HEK293 (cell line): ENCODE data around the gene TADA1.

Source experiments
- CTCF ChIA-PET: fragments of 350-600 bp; formaldehyde crosslinking; extraction: SDS; loops from one replicate; lab custom pipeline; 2021; ENCODE audit warnings: antibody characterized with exemption; lab: Yijun Ruan, JAX
- POLR2A ChIA-PET: fragments of 300-600 bp; formaldehyde crosslinking; extraction: SDS; loops from one replicate; lab custom pipeline; 2020; ENCODE audit warnings: antibody characterized with exemption, inconsistent platforms; lab: Yijun Ruan, JAX
- H3K27ac ChIP-seq: fragments of 200-500 bp; sonication (Bioruptor generic); 2 replicates; pipeline ENCODE4 v1.5.1; 2014; ENCODE audit warnings: low read depth, low read length, control low read depth, inconsistent platforms; ENCODE audit errors: extremely low read depth
- H3K36me3 ChIP-seq, 2 experiments: fragments of 200-500 bp in 1 of 2; sonication (Bioruptor generic) in 1 of 2; 1 replicate in 1 of 2; 2 replicates in 1 of 2; pipeline ENCODE4 v1.5.1; 2014 to 2017; ENCODE audit warnings: inconsistent platforms in 2 of 2, low read length in 2 of 2; ENCODE audit not compliant: control insufficient read depth in 2 of 2, insufficient read depth in 1 of 2
- H3K4me1 ChIP-seq: fragments of 200-500 bp; sonication (Bioruptor generic); 2 replicates; pipeline ENCODE4 v1.5.1; 2014; ENCODE audit warnings: mild to moderate bottlenecking, low read length, inconsistent platforms; ENCODE audit not compliant: control insufficient read depth, insufficient read depth
- H3K4me3 ChIP-seq: 2 replicates; pipeline ENCODE4 v1.5.1; 2011; ENCODE audit warnings: low read depth, mild to moderate bottlenecking, control low read depth, low read length, moderate library complexity
- H3K9me3 ChIP-seq: fragments of 200-500 bp; sonication (Bioruptor generic); 2 replicates; pipeline ENCODE4 v1.5.1; 2014; ENCODE audit warnings: low read depth, low read length, inconsistent platforms; ENCODE audit not compliant: control insufficient read depth, insufficient read depth
- HOXC10 ChIP-seq: sonication (generic); formaldehyde crosslinking; IDR thresholded peaks from 2 replicates; pipeline ENCODE4 v1.8.1; 2023; ENCODE audit warnings: mild to moderate bottlenecking, missing genetic modification reagents
- RBAK ChIP-seq: fragments of 450-650 bp; formaldehyde crosslinking; IDR thresholded peaks from 2 replicates; pipeline ENCODE4 v1.5.1; 2016; ENCODE audit warnings: missing biosample characterization, missing genetic modification characterization
- SP7 ChIP-seq: fragments of 450-650 bp; formaldehyde crosslinking; IDR thresholded peaks from 2 replicates; pipeline ENCODE4 v1.5.1; 2016; ENCODE audit warnings: missing biosample characterization, missing genetic modification characterization
- YY2 ChIP-seq: fragments of 450-650 bp; formaldehyde crosslinking; IDR thresholded peaks from 2 replicates; pipeline ENCODE4 v1.5.1; 2016; ENCODE audit warnings: missing biosample characterization, missing genetic modification characterization
- ZFP3 ChIP-seq: fragments of 450-650 bp; formaldehyde crosslinking; IDR thresholded peaks from 2 replicates; pipeline ENCODE4 v1.5.1; 2016; ENCODE audit warnings: low read depth, missing biosample characterization, missing genetic modification characterization
- ZNF112 ChIP-seq: fragments of 450-650 bp; formaldehyde crosslinking; IDR thresholded peaks from 2 replicates; pipeline ENCODE4 v1.5.0; 2017; ENCODE audit warnings: missing biosample characterization, missing genetic modification characterization
- ZNF221 ChIP-seq: fragments of 450-650 bp; formaldehyde crosslinking; IDR thresholded peaks from 2 replicates; pipeline ENCODE4 v1.5.1; 2017; ENCODE audit warnings: missing biosample characterization, missing genetic modification characterization, borderline replicate concordance
- ZNF266 ChIP-seq: fragments of 450-650 bp; formaldehyde crosslinking; IDR thresholded peaks from 2 replicates; pipeline ENCODE4 v1.5.1; 2016; ENCODE audit warnings: missing biosample characterization, missing genetic modification characterization, low read depth
- ZNF280C ChIP-seq: fragments of 450-650 bp; formaldehyde crosslinking; IDR thresholded peaks from 2 replicates; pipeline ENCODE4 v1.5.1; 2016; ENCODE audit warnings: missing biosample characterization, missing genetic modification characterization
- ZNF292 ChIP-seq: fragments of 450-650 bp; formaldehyde crosslinking; IDR thresholded peaks from 2 replicates; pipeline ENCODE4 v1.5.1; 2016; ENCODE audit warnings: low read depth, missing biosample characterization, missing genetic modification characterization, borderline replicate concordance
- ZNF335 ChIP-seq: fragments of 450-650 bp; formaldehyde crosslinking; conservative IDR thresholded peaks from 2 replicates; pipeline ENCODE4 v1.5.1; 2016; ENCODE audit warnings: missing biosample characterization, missing genetic modification characterization
- ZNF350 ChIP-seq: fragments of 450-650 bp; formaldehyde crosslinking; IDR thresholded peaks from 2 replicates; pipeline ENCODE4 v1.5.0; 2017; ENCODE audit warnings: missing biosample characterization, mild to moderate bottlenecking, missing genetic modification characterization
- ZNF510 ChIP-seq: fragments of 450-650 bp; formaldehyde crosslinking; IDR thresholded peaks from 2 replicates; pipeline ENCODE4 v1.5.1; 2018; ENCODE audit warnings: mild to moderate bottlenecking, missing genetic modification characterization, missing biosample characterization; ENCODE audit not compliant: insufficient replicate concordance
- ZNF530 ChIP-seq: fragments of 450-650 bp; formaldehyde crosslinking; IDR thresholded peaks from 2 replicates; pipeline ENCODE4 v1.5.1; 2016; ENCODE audit warnings: low read depth, missing biosample characterization, missing genetic modification characterization
- ZNF555 ChIP-seq: fragments of 450-650 bp; formaldehyde crosslinking; conservative IDR thresholded peaks from 2 replicates; pipeline ENCODE4 v1.5.1; 2017; ENCODE audit warnings: missing biosample characterization, mild to moderate bottlenecking, missing genetic modification characterization, inconsistent platforms
- ZNF561 ChIP-seq: fragments of 450-650 bp; IDR thresholded peaks from 2 replicates; pipeline ENCODE4 v1.5.1; 2018; ENCODE audit warnings: missing biosample characterization, missing genetic modification characterization, borderline replicate concordance
- ZNF600 ChIP-seq: fragments of 450-650 bp; formaldehyde crosslinking; IDR thresholded peaks from 2 replicates; pipeline ENCODE4 v1.5.1; 2016; ENCODE audit warnings: missing biosample characterization, missing genetic modification characterization
- ZNF670 ChIP-seq: fragments of 450-650 bp; formaldehyde crosslinking; IDR thresholded peaks from 2 replicates; pipeline ENCODE4 v1.5.1; 2016; ENCODE audit warnings: missing biosample characterization, missing genetic modification characterization, low read depth
- ZNF791 ChIP-seq: fragments of 450-650 bp; formaldehyde crosslinking; IDR thresholded peaks from 2 replicates; pipeline ENCODE4 v1.5.1; 2016; ENCODE audit warnings: missing biosample characterization, missing genetic modification characterization
- ZNF830 ChIP-seq: fragments of 450-650 bp; IDR thresholded peaks from 2 replicates; pipeline ENCODE4 v1.5.0; 2018; ENCODE audit warnings: missing biosample characterization, missing genetic modification characterization, low read depth, mild to moderate bottlenecking, moderate library complexity
- TF ChIP-seq, protein P1 (sequence below): fragments of 450-650 bp; formaldehyde crosslinking; IDR thresholded peaks from 2 replicates; pipeline ENCODE4 v1.5.1; 2016; ENCODE audit warnings: missing biosample characterization, missing genetic modification characterization
- TF ChIP-seq, protein P2 (sequence below): fragments of 450-650 bp; formaldehyde crosslinking; IDR thresholded peaks from 2 replicates; pipeline ENCODE4; 2016; ENCODE audit warnings: missing biosample characterization, missing genetic modification characterization

TADA1 gene

DNA sequence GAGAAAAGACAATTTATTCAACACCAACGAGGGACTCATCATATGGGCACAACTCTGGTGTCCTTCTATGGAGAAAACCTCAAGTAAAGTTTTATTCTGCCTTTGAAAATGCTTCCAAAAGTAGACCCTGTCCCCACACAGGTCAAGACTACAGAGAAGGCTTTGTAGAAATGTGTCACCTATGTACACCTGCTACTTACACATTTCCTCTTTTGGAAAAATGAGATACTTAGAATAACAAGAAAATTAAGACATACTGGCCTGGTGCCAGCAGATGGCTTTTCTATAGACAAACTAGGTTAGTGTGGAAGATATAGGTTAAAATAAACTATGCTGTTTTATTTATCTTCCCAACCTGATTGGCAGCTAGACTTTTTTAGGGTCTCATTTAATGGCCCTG, 23.1 kb downstream of the TADA1 start:
- TF ChIP-seq ZNF335 (tag by site-specific recombination) (no peak), ZNF350 (tag by site-specific recombination) (peak; percentile 15; the same call in 1 of the 2 replicates), ZNF280C (tag by site-specific recombination) (no peak), YY2 (tag by site-specific recombination) (no peak), HOXC10 (no peak), ZNF266 (tag by site-specific recombination) (no peak)
- TF ChIP-seq, protein P1, sequence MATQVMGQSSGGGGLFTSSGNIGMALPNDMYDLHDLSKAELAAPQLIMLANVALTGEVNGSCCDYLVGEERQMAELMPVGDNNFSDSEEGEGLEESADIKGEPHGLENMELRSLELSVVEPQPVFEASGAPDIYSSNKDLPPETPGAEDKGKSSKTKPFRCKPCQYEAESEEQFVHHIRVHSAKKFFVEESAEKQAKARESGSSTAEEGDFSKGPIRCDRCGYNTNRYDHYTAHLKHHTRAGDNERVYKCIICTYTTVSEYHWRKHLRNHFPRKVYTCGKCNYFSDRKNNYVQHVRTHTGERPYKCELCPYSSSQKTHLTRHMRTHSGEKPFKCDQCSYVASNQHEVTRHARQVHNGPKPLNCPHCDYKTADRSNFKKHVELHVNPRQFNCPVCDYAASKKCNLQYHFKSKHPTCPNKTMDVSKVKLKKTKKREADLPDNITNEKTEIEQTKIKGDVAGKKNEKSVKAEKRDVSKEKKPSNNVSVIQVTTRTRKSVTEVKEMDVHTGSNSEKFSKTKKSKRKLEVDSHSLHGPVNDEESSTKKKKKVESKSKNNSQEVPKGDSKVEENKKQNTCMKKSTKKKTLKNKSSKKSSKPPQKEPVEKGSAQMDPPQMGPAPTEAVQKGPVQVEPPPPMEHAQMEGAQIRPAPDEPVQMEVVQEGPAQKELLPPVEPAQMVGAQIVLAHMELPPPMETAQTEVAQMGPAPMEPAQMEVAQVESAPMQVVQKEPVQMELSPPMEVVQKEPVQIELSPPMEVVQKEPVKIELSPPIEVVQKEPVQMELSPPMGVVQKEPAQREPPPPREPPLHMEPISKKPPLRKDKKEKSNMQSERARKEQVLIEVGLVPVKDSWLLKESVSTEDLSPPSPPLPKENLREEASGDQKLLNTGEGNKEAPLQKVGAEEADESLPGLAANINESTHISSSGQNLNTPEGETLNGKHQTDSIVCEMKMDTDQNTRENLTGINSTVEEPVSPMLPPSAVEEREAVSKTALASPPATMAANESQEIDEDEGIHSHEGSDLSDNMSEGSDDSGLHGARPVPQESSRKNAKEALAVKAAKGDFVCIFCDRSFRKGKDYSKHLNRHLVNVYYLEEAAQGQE (tag by site-specific recombination), result no peak
- no peak overlapping the region for H3K27ac ChIP-seq
- no peaks in the 10 kb centered on the region for H3K4me1 ChIP-seq
- POLR2A ChIA-PET, result no interaction called here
- peaks cover 33 to 95% of the 10 kb centered on the region in 2 experiments for H3K36me3 ChIP-seq
- no peaks in the 10 kb centered on the region for H3K9me3 ChIP-seq
- no peak overlapping the region for H3K4me3 ChIP-seq
- CTCF ChIA-PET, result no interaction called here

DNA sequence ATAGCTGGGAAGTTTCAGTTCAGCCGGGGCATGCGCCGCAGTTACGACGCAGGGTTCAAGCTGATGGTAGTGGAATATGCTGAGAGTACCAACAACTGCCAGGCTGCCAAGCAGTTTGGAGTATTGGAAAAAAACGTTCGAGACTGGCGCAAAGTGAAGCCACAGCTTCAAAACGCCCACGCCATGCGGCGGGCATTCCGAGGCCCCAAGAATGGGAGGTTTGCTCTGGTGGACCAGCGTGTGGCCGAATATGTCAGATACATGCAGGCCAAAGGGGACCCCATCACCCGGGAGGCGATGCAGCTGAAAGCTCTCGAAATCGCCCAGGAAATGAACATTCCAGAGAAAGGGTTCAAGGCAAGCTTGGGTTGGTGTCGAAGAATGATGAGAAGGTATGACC, 26.9 kb downstream of the TADA1 start:
- no peak for TF ChIP-seq ZNF280C (tag by site-specific recombination)
- no peak for TF ChIP-seq ZNF292 (tag by site-specific recombination)
- TF ChIP-seq RBAK (tag by site-specific recombination), result no peak
- no peak for TF ChIP-seq ZNF791
- TF ChIP-seq, protein P2, sequence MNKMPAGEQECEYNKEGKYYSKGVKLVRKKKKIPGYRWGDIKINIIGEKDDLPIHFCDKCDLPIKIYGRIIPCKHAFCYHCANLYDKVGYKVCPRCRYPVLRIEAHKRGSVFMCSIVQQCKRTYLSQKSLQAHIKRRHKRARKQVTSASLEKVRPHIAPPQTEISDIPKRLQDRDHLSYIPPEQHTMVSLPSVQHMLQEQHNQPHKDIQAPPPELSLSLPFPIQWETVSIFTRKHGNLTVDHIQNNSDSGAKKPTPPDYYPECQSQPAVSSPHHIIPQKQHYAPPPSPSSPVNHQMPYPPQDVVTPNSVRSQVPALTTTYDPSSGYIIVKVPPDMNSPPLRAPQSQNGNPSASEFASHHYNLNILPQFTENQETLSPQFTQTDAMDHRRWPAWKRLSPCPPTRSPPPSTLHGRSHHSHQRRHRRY, result no peak
- TF ChIP-seq ZNF221 (tag by site-specific recombination), result no peak
- no peak for TF ChIP-seq ZNF830 (tag by site-specific recombination)
- TF ChIP-seq ZNF670, result no peak
- TF ChIP-seq ZNF530 (tag by site-specific recombination), result no peak
- no peak for TF ChIP-seq ZNF555 (tag by site-specific recombination)
- TF ChIP-seq ZNF510 (tag by site-specific recombination), result no peak
- TF ChIP-seq SP7, result no peak
- no peak for TF ChIP-seq ZFP3 (tag by site-specific recombination)
- no peak for TF ChIP-seq ZNF561 (tag by site-specific recombination)
- TF ChIP-seq ZNF112, result no peak
- no peak for TF ChIP-seq ZNF600

More for the DNA sequence above, 26.9 kb downstream of the TADA1 start:
- peaks cover 41 to 100% of the 10 kb centered on the region in 2 experiments for H3K36me3 ChIP-seq
- H3K9me3 ChIP-seq, result no peaks in the 10 kb centered on the region
- H3K4me1 ChIP-seq, result no peaks in the 10 kb centered on the region
- H3K27ac ChIP-seq, result no peak overlapping the region
- no peak overlapping the region for H3K4me3 ChIP-seq
- ChIA-PET CTCF (no interaction called here), POLR2A (no interaction called here)
